Measurements from ENCODE around the gene EHBP1L1. TPM values are rescaled to one million over a fixed set of nuclear protein-coding genes. Genes with fewer than 3 reads are reported as not detected.

The EHBP1L1 gene
- total RNA-seq, 4 donors from 2014 or later = 21.2 to 125 (median 65.6) TPM

GRCh38 chr11:65558002-65558929 is 17.6 kb upstream of the EHBP1L1 start, which contains the start of gene LTBP3:
LTBP3 (minus strand) TSS chr11:65558359; CDS start chr11:65557959, 400 bp downstream.
- DNase-seq (ENCODE audit: low spot score) (no peak), ATAC-seq (ENCODE audit: low FRiP score) (peak; percentile 51)
- TF ChIP-seq CTCF (IDR thresholded peaks at IDR 0.05) = no peak

- no peak for DNase-seq (ENCODE audit: low spot score)
- no peak for ATAC-seq (ENCODE audit: low FRiP score)
- no peak for TF ChIP-seq CTCF (IDR thresholded peaks at IDR 0.05)
These were observed 16.8 kb upstream of the EHBP1L1 start for GRCh38 chr11:65558930-65559509.

GRCh38 chr11:65559535-65559934 is 16.3 kb upstream of the EHBP1L1 start:
- ATAC-seq (ENCODE audit: low FRiP score) (no peak), DNase-seq (ENCODE audit: low spot score) (no peak)
- TF ChIP-seq CTCF (IDR thresholded peaks at IDR 0.05) = no peak

GRCh38 chr11:65559951-65560537 is 15.8 kb upstream of the EHBP1L1 start:
- ATAC-seq (ENCODE audit: low FRiP score) (peak; percentile 31), DNase-seq (ENCODE audit: low spot score) (no peak)
- no peak for TF ChIP-seq CTCF (IDR thresholded peaks at IDR 0.05)

GRCh38 chr11:65560555-65561418 is 15.1 kb upstream of the EHBP1L1 start:
- DNase-seq (ENCODE audit: low spot score) (no peak), ATAC-seq (ENCODE audit: low FRiP score) (peak; percentile 23)
- TF ChIP-seq CTCF (IDR thresholded peaks at IDR 0.05) = no peak

- no peak for TF ChIP-seq CTCF (IDR thresholded peaks at IDR 0.05)
- ATAC-seq (ENCODE audit: low FRiP score) (no peak), DNase-seq (ENCODE audit: low spot score) (no peak)
These were observed 13.8 kb upstream of the EHBP1L1 start for GRCh38 chr11:65562020-65562419.
